GM21737 (cell line): ENCODE data around the gene FOXN3.

Experiments
- ATAC-seq: cut with Tn5 transposase; IDR thresholded peaks from one replicate; pipeline ENCODE4 v1.9.1; 2021; ENCODE audit warnings: mild to moderate bottlenecking, moderate library complexity; ENCODE audit not compliant: unreplicated experiment

The FOXN3 gene

GRCh38 chr14:89435492-89435891, 18.5 kb upstream of the FOXN3 start:
- no peak for ATAC-seq

- ATAC-seq, result no peak
Observed at GRCh38 chr14:89432226-89432625, 15.2 kb upstream of the FOXN3 start.

GRCh38 chr14:89430391-89431236, 13.6 kb upstream of the FOXN3 start:
- ATAC-seq, result peak; percentile 85

GRCh38 chr14:89429199-89430181, 12.5 kb upstream of the FOXN3 start:
- ATAC-seq, result no peak

GRCh38 chr14:89428546-89429198, 11.6 kb upstream of the FOXN3 start:
- no peak for ATAC-seq

- ATAC-seq, result no peak
Observed at GRCh38 chr14:89428173-89428523, 11.1 kb upstream of the FOXN3 start.

- ATAC-seq, result no peak
Observed at GRCh38 chr14:89427426-89428172, 10.6 kb upstream of the FOXN3 start.

- no peak for ATAC-seq
Observed at GRCh38 chr14:89425931-89426330, 8.9 kb upstream of the FOXN3 start.

GRCh38 chr14:89424241-89424640, 7.2 kb upstream of the FOXN3 start:
- ATAC-seq, result no peak

- no peak for ATAC-seq
Observed at GRCh38 chr14:89422952-89423345, 5.9 kb upstream of the FOXN3 start.

GRCh38 chr14:89422181-89422951, 5.3 kb upstream of the FOXN3 start:
- ATAC-seq, result no peak

- no peak for ATAC-seq
Observed at GRCh38 chr14:89420502-89420901, 3.5 kb upstream of the FOXN3 start.

- no peak for ATAC-seq
Observed at GRCh38 chr14:89419973-89420482, 3.0 kb upstream of the FOXN3 start.

GRCh38 chr14:89418976-89419375, 1.9 kb upstream of the FOXN3 start:
- no peak for ATAC-seq

GRCh38 chr14:89418452-89418851, 1.4 kb upstream of the FOXN3 start:
- no peak for ATAC-seq

GRCh38 chr14:89417465-89418225, 612 bp upstream of the FOXN3 start:
- peak; percentile 47 for ATAC-seq

GRCh38 chr14:89416002-89416995, 734 bp downstream of the FOXN3 start:
- peak; percentile 74 for ATAC-seq

GRCh38 chr14:89415159-89415558, 1.9 kb downstream of the FOXN3 start:
- no peak for ATAC-seq
